K562 (cell line): Measurements from ENCODE around the gene TRIM23. TPM values are rescaled to one million over a fixed set of nuclear protein-coding genes. Genes with fewer than 3 reads are reported as not detected.
A peak's percentile ranks its signal among the peaks of the same experiment; 100 is the strongest.

Experiments
- ATF7 ChIP-seq: fragments of 450-650 bp; IDR thresholded peaks from 2 replicates; pipeline ENCODE4 v1.7.1; 2014; ENCODE audit warnings: mild to moderate bottlenecking, moderate library complexity
- BRD9 ChIP-seq: fragments of 450-650 bp; IDR thresholded peaks from 2 replicates; pipeline ENCODE4 v1.6.1; 2018; ENCODE audit warnings: low read depth; ENCODE audit not compliant: partially characterized antibody
- CBFB ChIP-seq: sonication (generic); formaldehyde crosslinking; IDR thresholded peaks from 2 replicates; pipeline ENCODE4 v1.4.0; 2020; ENCODE audit warnings: mild to moderate bottlenecking, missing genetic modification reagents
- CBX5 ChIP-seq: IDR thresholded peaks from 2 replicates; pipeline ENCODE4 v1.6.1; 2014; ENCODE audit warnings: low read depth, borderline replicate concordance
- ETS2 ChIP-seq: IDR thresholded peaks from 2 replicates; pipeline ENCODE4 v1.6.1; 2016; ENCODE audit warnings: borderline replicate concordance, missing genetic modification characterization, mild to moderate bottlenecking, moderate library complexity, missing compliant biosample characterization; ENCODE audit not compliant: poor library complexity, severe bottlenecking
- FOXP4 ChIP-seq: sonication (generic); formaldehyde crosslinking; IDR thresholded peaks from 2 replicates; pipeline ENCODE4 v1.8.0; 2022; ENCODE audit warnings: mild to moderate bottlenecking, missing genetic modification reagents, borderline replicate concordance
- FUS ChIP-seq: fragments of 200-400 bp; formaldehyde crosslinking; optimal IDR thresholded peaks from 2 replicates; pipeline ENCODE3; 2017; ENCODE audit warnings: low read depth, low read length
- GABPB1 ChIP-seq: sonication (generic); formaldehyde crosslinking; IDR thresholded peaks from 2 replicates; pipeline ENCODE4 v1.8.0; 2022; ENCODE audit warnings: mild to moderate bottlenecking, missing genetic modification reagents
- KAT7 ChIP-seq: sonication (generic); formaldehyde crosslinking; IDR thresholded peaks from 2 replicates; pipeline ENCODE4 v1.8.0; 2022; ENCODE audit warnings: missing genetic modification reagents, mild to moderate bottlenecking, borderline replicate concordance
- MTF1 ChIP-seq: fragments of 250-450 bp; sonication (Bioruptor Pico); IDR thresholded peaks from 2 replicates; pipeline ENCODE4 v1.9.0; 2021; ENCODE audit warnings: moderate library complexity, mild to moderate bottlenecking, inconsistent platforms, borderline replicate concordance
- MYNN ChIP-seq, 2 experiments: sonication (generic); formaldehyde crosslinking in 1 of 2; IDR thresholded peaks; 2 replicates each; pipeline versions ENCODE4 v1.5.0 to v1.6.1; 2016 to 2020; ENCODE audit warnings: antibody characterized with exemption in 1 of 2, missing genetic modification reagents in 1 of 2
- NFATC3 ChIP-seq: fragments of 450-650 bp; IDR thresholded peaks from 2 replicates; pipeline ENCODE4 v1.6.1; 2017; ENCODE audit warnings: mild to moderate bottlenecking
- NR2C1 ChIP-seq, 2 experiments: fragments of 450-650 bp; IDR thresholded peaks; 2 replicates each; pipeline ENCODE4 v1.6.1; 2017; ENCODE audit warnings: mild to moderate bottlenecking in 2 of 2, antibody characterized with exemption in 1 of 2, inconsistent platforms in 1 of 2, missing compliant biosample characterization in 1 of 2, missing genetic modification characterization in 1 of 2
- PHF21A ChIP-seq: fragments of 450-650 bp; IDR thresholded peaks from 2 replicates; pipeline ENCODE4 v1.6.1; 2017; ENCODE audit warnings: low read depth, borderline replicate concordance
- PURB ChIP-seq: sonication (generic); formaldehyde crosslinking; IDR thresholded peaks from 2 replicates; pipeline ENCODE4 v1.9.0; 2021; ENCODE audit warnings: low read depth, mild to moderate bottlenecking, missing genetic modification reagents
- RBM14 ChIP-seq: fragments of 200-400 bp; formaldehyde crosslinking; IDR thresholded peaks from 2 replicates; pipeline ENCODE4 v1.6.1; 2018; ENCODE audit warnings: low read depth, mild to moderate bottlenecking, low read length, moderate library complexity, borderline replicate concordance; ENCODE audit not compliant: insufficient read depth
- SMAD2 ChIP-seq: fragments of 150-350 bp; IDR thresholded peaks from 2 replicates; pipeline ENCODE4 v1.6.1; 2014; ENCODE audit warnings: low read depth, mild to moderate bottlenecking, low read length
- STAT5A ChIP-seq: IDR thresholded peaks from 2 replicates; pipeline ENCODE4 v1.6.1; 2012; ENCODE audit warnings: low read length, inconsistent platforms, borderline replicate concordance
- TAF9B ChIP-seq: fragments of 450-650 bp; IDR thresholded peaks from 2 replicates; pipeline ENCODE4 v1.6.1; 2018; ENCODE audit warnings: mild to moderate bottlenecking; ENCODE audit not compliant: partially characterized antibody
- TFAP4 ChIP-seq: sonication (generic); formaldehyde crosslinking; IDR thresholded peaks from 2 replicates; pipeline ENCODE4 v1.8.0; 2022; ENCODE audit warnings: missing genetic modification reagents, mild to moderate bottlenecking, moderate library complexity, borderline replicate concordance
- YBX1 ChIP-seq: fragments of 450-650 bp; IDR thresholded peaks from 2 replicates; pipeline ENCODE4 v1.7.1; 2016; ENCODE audit warnings: mild to moderate bottlenecking
- YY1 ChIP-seq, 3 experiments: IDR thresholded peaks; 2 replicates each; pipeline ENCODE4 v1.6.1; 2011; ENCODE audit warnings: low read length in 2 of 3, mild to moderate bottlenecking in 2 of 3, moderate library complexity in 2 of 3, borderline replicate concordance in 1 of 3, control low read depth in 1 of 3, low read depth in 1 of 3; ENCODE audit not compliant: insufficient read depth in 3 of 3, insufficient replicate concordance in 2 of 3, control insufficient read depth in 1 of 3, insufficient read length in 1 of 3; ENCODE audit errors: extremely low read depth in 1 of 3
- ZBED1 ChIP-seq: IDR thresholded peaks from 2 replicates; pipeline ENCODE4 v1.6.1; 2014
- ZNF77 ChIP-seq: fragments of 250-450 bp; sonication (Bioruptor Pico); IDR thresholded peaks from 2 replicates; pipeline ENCODE4 v1.5.0; 2020
- polyA plus RNA-seq, 8 experiments: library from polyadenylated mRNA; depleted of rRNA in 4 of 8; stranded (reverse) in 5 of 8; unstranded in 3 of 8; fragments of >200 nt; fragmentation: Nextera tagmentation in 2 of 8; fragmentation: Illumina TruSeq in 1 of 8; extraction: Ambion mirVana in 2 of 8; extraction: Trizol in 1 of 8; gene quantifications; 2 replicates each; pipeline versions ENCODE4 v1.2.1 to v1.2.3, GENCODE V29; 2011 to 2014; ENCODE audit warnings: inconsistent platforms in 1 of 8, missing spikeins in 1 of 8
- total RNA-seq, 7 experiments: library from RNA; depleted of rRNA in 6 of 7; stranded (reverse); fragments of >200 nt in 6 of 7; fragmentation: Illumina TruSeq in 2 of 7; extraction: Trizol in 2 of 7; gene quantifications; 2 replicates each; pipeline versions ENCODE4 v1.2.1 to v1.2.3, GENCODE V29; 2011 to 2021; ENCODE audit warnings: low replicate concordance in 1 of 7

Gene TRIM23
- total and polyA plus RNA-seq, 9 of the 15 experiments (the other 6 are each of a cell fraction or from before 2014, with no cell fraction given) = 2.4 to 8.5 (median 4.9) TPM

- TF ChIP-seq FOXP4 = no peak
- no peak for TF ChIP-seq TAF9B
- peak in 2 of 3 experiments; percentile 76 to 88 for TF ChIP-seq YY1 (IDR thresholded peaks at IDR 0.05; ENCODE audit: borderline replicate concordance in 1 of 3, control insufficient read depth in 1 of 3, extremely low read depth in 1 of 3, insufficient read depth in 3 of 3, insufficient read length in 1 of 3, insufficient replicate concordance in 2 of 3, low read depth in 1 of 3, low read length in 2 of 3)
- no peak for TF ChIP-seq ATF7
- TF ChIP-seq ZBED1 = no peak
- no peak for TF ChIP-seq PURB (CRISPR knock-in tag)
- TF ChIP-seq FUS = no peak
- TF ChIP-seq CBX5 = no peak
- peak; percentile 46 for TF ChIP-seq BRD9
- TF ChIP-seq YBX1 = no peak
- peak; percentile 1; the same call in 1 of the 2 replicates for TF ChIP-seq TFAP4 (CRISPR knock-in tag)
- no peak for TF ChIP-seq SMAD2
- TF ChIP-seq ZNF77 (CRISPR knock-in tag) = no peak
- no peak for TF ChIP-seq CBFB
- TF ChIP-seq STAT5A = no peak
- TF ChIP-seq PHF21A = no peak
- peak; percentile 99 for TF ChIP-seq NR2C1 (IDR thresholded peaks at IDR 0.05)
- TF ChIP-seq NR2C1 (tag; IDR thresholded peaks at IDR 0.05) = peak; percentile 99
- TF ChIP-seq MYNN (IDR thresholded peaks at IDR 0.05) = 0 out of 2 replicates have a peak, but pooled peaks have one; percentile 8
- no peak for TF ChIP-seq MYNN (CRISPR knock-in tag; IDR thresholded peaks at IDR 0.05)
- TF ChIP-seq MTF1 = no peak
- no peak for TF ChIP-seq RBM14
- no peak for TF ChIP-seq NFATC3
- TF ChIP-seq ETS2 (tag) = no peak
- peak; percentile 97 for TF ChIP-seq GABPB1 (CRISPR knock-in tag)
- peak; percentile 48; the same call in 1 of the 2 replicates for TF ChIP-seq KAT7 (CRISPR knock-in tag)
Observed at GRCh38 chr5:65624571-65625555, 730 bp upstream of the TRIM23 start, which contains the start of the genes SHLD3 and TRAPPC13 (continued).
